K562 (cell line): ENCODE results near the gene NUB1. TPM values are rescaled to one million over a fixed set of nuclear protein-coding genes. Genes with fewer than 3 reads are reported as not detected.

Experiments
- ATF1 ChIP-seq, 2 experiments: fragments of 450-650 bp in 1 of 2; IDR thresholded peaks; 2 replicates each; pipeline ENCODE4 v1.6.1; 2016; ENCODE audit warnings: missing compliant biosample characterization in 1 of 2, missing genetic modification characterization in 1 of 2
- CAMTA2 ChIP-seq: fragments of 250-450 bp; sonication (Bioruptor Pico); conservative IDR thresholded peaks from 2 replicates; pipeline ENCODE4 v1.5.1; 2022
- CBX1 ChIP-seq: sonication (generic); IDR thresholded peaks from 2 replicates; pipeline ENCODE4 v1.6.1; 2016; ENCODE audit warnings: antibody characterized with exemption, low read depth, mild to moderate bottlenecking
- MXI1 ChIP-seq: IDR thresholded peaks from 2 replicates; pipeline ENCODE4 v1.6.1; 2011; ENCODE audit warnings: low read depth, mild to moderate bottlenecking, improper control_type of control experiment, low read length
- NFXL1 ChIP-seq: fragments of 450-650 bp; formaldehyde crosslinking; IDR thresholded peaks from 2 replicates; pipeline ENCODE4 v1.4.0; 2021; ENCODE audit warnings: mild to moderate bottlenecking
- NR2C1 ChIP-seq, 2 experiments: fragments of 450-650 bp; IDR thresholded peaks; 2 replicates each; pipeline ENCODE4 v1.6.1; 2017; ENCODE audit warnings: mild to moderate bottlenecking in 2 of 2, antibody characterized with exemption in 1 of 2, inconsistent platforms in 1 of 2, missing compliant biosample characterization in 1 of 2, missing genetic modification characterization in 1 of 2
- RREB1 ChIP-seq: fragments of 250-450 bp; sonication (Bioruptor Pico); IDR thresholded peaks from 2 replicates; pipeline ENCODE4 v1.4.0; 2020
- SMARCA5 ChIP-seq: fragments of 450-650 bp; IDR thresholded peaks from 2 replicates; pipeline ENCODE4 v1.6.1; 2016
- ZKSCAN3 ChIP-seq: fragments of 250-450 bp; sonication (Bioruptor Pico); IDR thresholded peaks from 2 replicates; pipeline ENCODE4 v1.4.0; 2020
- ZMIZ1 ChIP-seq, 2 experiments: fragments of 150-350 bp in 1 of 2; IDR thresholded peaks; 2 replicates each; pipeline ENCODE4 v1.6.1; 2012 to 2016; ENCODE audit warnings: low read depth in 2 of 2, low read length in 2 of 2, mild to moderate bottlenecking in 1 of 2, moderate library complexity in 1 of 2
- ZNF3 ChIP-seq: fragments of 250-450 bp; sonication (Bioruptor Pico); IDR thresholded peaks from 2 replicates; pipeline ENCODE4 v1.5.0; 2021; ENCODE audit warnings: mild to moderate bottlenecking, moderate library complexity
- polyA plus RNA-seq, 8 experiments: library from polyadenylated mRNA; depleted of rRNA in 4 of 8; stranded (reverse) in 5 of 8; unstranded in 3 of 8; fragments of >200 nt; fragmentation: Nextera tagmentation in 2 of 8; fragmentation: Illumina TruSeq in 1 of 8; extraction: Ambion mirVana in 2 of 8; extraction: Trizol in 1 of 8; gene quantifications; 2 replicates each; pipeline versions ENCODE4 v1.2.1 to v1.2.3, GENCODE V29; 2011 to 2014; ENCODE audit warnings: inconsistent platforms in 1 of 8, missing spikeins in 1 of 8
- total RNA-seq, 7 experiments: library from RNA; depleted of rRNA in 6 of 7; stranded (reverse); fragments of >200 nt in 6 of 7; fragmentation: Illumina TruSeq in 2 of 7; extraction: Trizol in 2 of 7; gene quantifications; 2 replicates each; pipeline versions ENCODE4 v1.2.1 to v1.2.3, GENCODE V29; 2011 to 2021; ENCODE audit warnings: low replicate concordance in 1 of 7
- TF ChIP-seq, protein P1 (sequence below): fragments of 450-650 bp; IDR thresholded peaks from 2 replicates; pipeline ENCODE4 v1.6.1; 2016; ENCODE audit warnings: missing biosample characterization, missing genetic modification characterization
- TF ChIP-seq, protein P2 (sequence below): sonication (generic); formaldehyde crosslinking; IDR thresholded peaks from 2 replicates; pipeline ENCODE4 v1.8.0; 2022; ENCODE audit warnings: missing genetic modification reagents, mild to moderate bottlenecking, moderate library complexity, borderline replicate concordance
- TF ChIP-seq, protein P3 (sequence below), 3 experiments: IDR thresholded peaks in 2 of 3; conservative IDR thresholded peaks in 1 of 3; 2 replicates each; pipeline ENCODE4 v1.5.1; 2011 to 2012; ENCODE audit warnings: low read length in 3 of 3, mild to moderate bottlenecking in 3 of 3, control low read depth in 2 of 3, improper control_type of control experiment in 1 of 3, inconsistent platforms in 1 of 3, low read depth in 1 of 3, mixed read lengths in 1 of 3, moderate library complexity in 1 of 3; ENCODE audit not compliant: insufficient read depth in 2 of 3

NUB1 gene
- total and polyA plus RNA-seq, 9 of the 15 experiments (the other 6 are each of a cell fraction or from before 2014, with no cell fraction given) = 43.2 to 159 (median 85.2) TPM

DNA sequence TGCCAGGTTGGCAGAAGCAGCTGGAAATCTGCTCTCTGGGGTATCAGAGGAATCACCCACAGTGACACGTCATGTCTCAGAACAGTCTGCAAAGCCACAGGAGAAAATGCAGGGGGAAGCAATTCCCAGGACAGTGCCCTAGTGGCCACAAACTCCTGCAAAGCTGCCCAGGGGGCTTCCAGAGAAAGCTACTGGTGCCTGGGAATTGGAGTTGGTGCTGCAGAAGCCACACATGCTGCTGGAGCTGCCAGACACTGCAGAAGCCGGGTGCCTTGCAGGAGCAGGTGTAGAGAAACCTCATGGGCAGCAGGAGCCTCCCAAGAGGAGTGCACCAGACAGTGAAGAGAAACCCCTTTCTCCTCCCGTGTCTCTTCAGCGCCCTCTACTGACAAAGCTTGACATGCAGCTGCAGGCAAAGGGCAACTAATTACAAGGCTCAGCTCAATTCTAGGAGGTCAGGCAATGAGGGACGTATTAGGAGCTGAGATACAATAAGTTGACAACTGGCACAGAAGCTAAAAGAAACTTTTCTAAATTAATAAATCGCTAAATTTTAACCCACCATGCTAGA, 30.2 kb upstream of the NUB1 start (continued):
- no peak for TF ChIP-seq ZKSCAN3
- TF ChIP-seq MXI1 = no peak
- 0 out of 2 replicates have a peak, but pooled peaks have one; percentile 27 for TF ChIP-seq SMARCA5
- no peak for TF ChIP-seq NR2C1 (IDR thresholded peaks at IDR 0.05)
- TF ChIP-seq NR2C1 (tag; IDR thresholded peaks at IDR 0.05) = no peak
- no peak for TF ChIP-seq ZNF3 (CRISPR knock-in tag)
- no peak for TF ChIP-seq ZMIZ1 (IDR thresholded peaks at IDR 0.05; ENCODE audit: low read depth in 2 of 2, low read length in 2 of 2)
- no peak for TF ChIP-seq ATF1 (CRISPR knock-in tag; IDR thresholded peaks at IDR 0.05)
- no peak for TF ChIP-seq ATF1 (tag; IDR thresholded peaks at IDR 0.05)
- no peak for TF ChIP-seq CAMTA2 (CRISPR knock-in tag)
- TF ChIP-seq, protein P1, sequence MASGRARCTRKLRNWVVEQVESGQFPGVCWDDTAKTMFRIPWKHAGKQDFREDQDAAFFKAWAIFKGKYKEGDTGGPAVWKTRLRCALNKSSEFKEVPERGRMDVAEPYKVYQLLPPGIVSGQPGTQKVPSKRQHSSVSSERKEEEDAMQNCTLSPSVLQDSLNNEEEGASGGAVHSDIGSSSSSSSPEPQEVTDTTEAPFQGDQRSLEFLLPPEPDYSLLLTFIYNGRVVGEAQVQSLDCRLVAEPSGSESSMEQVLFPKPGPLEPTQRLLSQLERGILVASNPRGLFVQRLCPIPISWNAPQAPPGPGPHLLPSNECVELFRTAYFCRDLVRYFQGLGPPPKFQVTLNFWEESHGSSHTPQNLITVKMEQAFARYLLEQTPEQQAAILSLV (tag) = no peak
- peak; percentile 56; the same call in 1 of the 2 replicates for TF ChIP-seq CBX1
- TF ChIP-seq NFXL1 = no peak
- TF ChIP-seq, protein P2, sequence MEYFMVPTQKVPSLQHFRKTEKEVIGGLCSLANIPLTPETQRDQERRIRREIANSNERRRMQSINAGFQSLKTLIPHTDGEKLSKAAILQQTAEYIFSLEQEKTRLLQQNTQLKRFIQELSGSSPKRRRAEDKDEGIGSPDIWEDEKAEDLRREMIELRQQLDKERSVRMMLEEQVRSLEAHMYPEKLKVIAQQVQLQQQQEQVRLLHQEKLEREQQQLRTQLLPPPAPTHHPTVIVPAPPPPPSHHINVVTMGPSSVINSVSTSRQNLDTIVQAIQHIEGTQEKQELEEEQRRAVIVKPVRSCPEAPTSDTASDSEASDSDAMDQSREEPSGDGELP (CRISPR knock-in tag) = peak; percentile 42; the same call in 1 of the 2 replicates
- TF ChIP-seq, protein P3, sequence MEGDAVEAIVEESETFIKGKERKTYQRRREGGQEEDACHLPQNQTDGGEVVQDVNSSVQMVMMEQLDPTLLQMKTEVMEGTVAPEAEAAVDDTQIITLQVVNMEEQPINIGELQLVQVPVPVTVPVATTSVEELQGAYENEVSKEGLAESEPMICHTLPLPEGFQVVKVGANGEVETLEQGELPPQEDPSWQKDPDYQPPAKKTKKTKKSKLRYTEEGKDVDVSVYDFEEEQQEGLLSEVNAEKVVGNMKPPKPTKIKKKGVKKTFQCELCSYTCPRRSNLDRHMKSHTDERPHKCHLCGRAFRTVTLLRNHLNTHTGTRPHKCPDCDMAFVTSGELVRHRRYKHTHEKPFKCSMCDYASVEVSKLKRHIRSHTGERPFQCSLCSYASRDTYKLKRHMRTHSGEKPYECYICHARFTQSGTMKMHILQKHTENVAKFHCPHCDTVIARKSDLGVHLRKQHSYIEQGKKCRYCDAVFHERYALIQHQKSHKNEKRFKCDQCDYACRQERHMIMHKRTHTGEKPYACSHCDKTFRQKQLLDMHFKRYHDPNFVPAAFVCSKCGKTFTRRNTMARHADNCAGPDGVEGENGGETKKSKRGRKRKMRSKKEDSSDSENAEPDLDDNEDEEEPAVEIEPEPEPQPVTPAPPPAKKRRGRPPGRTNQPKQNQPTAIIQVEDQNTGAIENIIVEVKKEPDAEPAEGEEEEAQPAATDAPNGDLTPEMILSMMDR (IDR thresholded peaks at IDR 0.05 in 2 of 3, conservative IDR thresholded peaks at IDR 0.05 in 1 of 3; ENCODE audit: insufficient read depth in 2 of 3, low read depth in 1 of 3, low read length in 3 of 3) = peak; percentile 67 to 84 (median 78)
- TF ChIP-seq RREB1 (CRISPR knock-in tag) = no peak
